HG02763 (cell line): Measurements from ENCODE around the gene PDZRN4.

ENCODE experiments used
- ATAC-seq: cut with Tn5 transposase; IDR thresholded peaks from one replicate; pipeline ENCODE4 v1.9.1; 2021; ENCODE audit warnings: mild to moderate bottlenecking, moderate library complexity; ENCODE audit not compliant: unreplicated experiment

PDZRN4 gene

GRCh38 chr12:41497409-41497808 is 309.3 kb downstream of the PDZRN4 start:
- ATAC-seq, result no peak

GRCh38 chr12:41504976-41505375 is 316.9 kb downstream of the PDZRN4 start:
- no peak for ATAC-seq

DNA sequence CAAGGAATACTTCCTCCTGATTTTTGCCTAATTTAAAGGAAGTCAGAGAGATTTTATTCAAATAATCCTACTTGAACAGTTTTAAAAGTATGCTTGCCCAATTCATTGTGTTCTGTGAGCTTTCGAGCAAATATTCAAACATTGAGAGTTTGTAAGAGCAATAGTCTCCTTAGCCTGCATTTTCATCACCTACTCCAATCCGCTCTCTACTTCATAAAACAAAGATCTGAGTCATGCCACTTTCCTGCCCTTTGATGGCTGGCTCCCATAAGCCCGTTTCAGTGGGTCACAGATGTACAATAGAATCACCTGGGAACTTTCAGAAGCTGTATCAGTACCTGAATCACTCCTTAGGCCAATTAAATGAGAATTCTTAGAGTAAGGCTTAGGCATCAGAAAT is 319.2 kb downstream of the PDZRN4 start:
- no peak for ATAC-seq

GRCh38 chr12:41509271-41510055 is 321.3 kb downstream of the PDZRN4 start:
- ATAC-seq, result no peak

- no peak for ATAC-seq
Measured at GRCh38 chr12:41510470-41510869, 322.4 kb downstream of the PDZRN4 start.

- no peak for ATAC-seq
Measured at GRCh38 chr12:41511247-41511646, 323.1 kb downstream of the PDZRN4 start.

- ATAC-seq, result no peak
Measured at GRCh38 chr12:41512497-41512896, 324.4 kb downstream of the PDZRN4 start.

DNA sequence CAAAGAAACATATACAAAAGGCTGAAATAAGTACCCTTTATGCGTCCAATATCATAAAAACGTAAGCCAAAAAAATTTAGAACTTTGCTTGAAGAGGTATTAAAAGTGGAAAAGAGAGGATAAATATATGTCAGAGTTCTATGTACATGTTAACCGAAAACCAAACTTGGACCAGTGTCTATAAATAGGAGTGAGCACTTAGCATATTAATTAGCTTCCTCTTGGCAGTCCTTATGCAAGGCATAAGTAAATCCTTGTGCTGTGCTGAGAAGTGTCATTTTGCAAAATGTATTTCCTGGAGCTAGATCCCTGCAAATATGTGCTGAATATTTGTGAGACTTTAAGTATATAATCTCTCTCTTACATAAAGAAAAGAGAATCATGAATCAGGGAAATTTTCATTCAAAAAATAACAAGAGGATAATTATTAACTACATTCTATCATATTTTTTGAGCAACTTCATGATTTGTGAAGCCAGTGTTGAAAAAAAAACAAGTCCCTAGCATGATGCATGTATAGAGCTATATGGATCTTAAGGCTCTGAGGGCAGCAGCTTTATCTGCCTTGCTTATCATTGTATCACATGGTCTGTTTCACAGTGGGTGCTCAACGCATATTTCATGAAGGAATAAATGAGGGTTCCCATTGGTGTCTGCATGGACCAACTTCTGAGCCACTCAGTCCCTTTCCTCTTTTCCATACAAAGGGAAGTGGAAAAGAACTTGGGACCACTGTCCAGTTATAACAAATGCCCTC is 326.1 kb downstream of the PDZRN4 start:
- ATAC-seq, result no peak

GRCh38 chr12:41514907-41515306 is 326.8 kb downstream of the PDZRN4 start:
- ATAC-seq, result no peak

DNA sequence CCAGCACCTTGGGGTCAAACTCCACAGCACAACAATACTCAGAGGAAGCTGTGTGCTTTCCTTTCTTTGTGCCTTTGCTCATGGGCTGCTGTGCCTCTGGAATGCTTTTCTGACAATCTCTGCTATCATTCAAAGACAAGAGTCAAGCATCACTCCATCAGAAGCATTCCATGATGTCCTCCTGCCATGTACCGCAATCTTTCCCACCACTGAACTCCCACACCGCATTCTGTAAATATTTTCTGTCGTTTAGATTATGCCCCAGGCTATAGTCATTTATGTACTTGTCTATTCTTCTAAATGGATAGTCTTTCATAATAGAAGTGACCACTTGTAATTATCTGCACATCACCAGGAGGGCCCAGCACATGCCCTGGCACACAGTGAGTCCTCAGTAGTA is 327.8 kb downstream of the PDZRN4 start:
- no peak for ATAC-seq

- ATAC-seq, result no peak
Measured at GRCh38 chr12:41520869-41521268, 332.7 kb downstream of the PDZRN4 start.

DNA sequence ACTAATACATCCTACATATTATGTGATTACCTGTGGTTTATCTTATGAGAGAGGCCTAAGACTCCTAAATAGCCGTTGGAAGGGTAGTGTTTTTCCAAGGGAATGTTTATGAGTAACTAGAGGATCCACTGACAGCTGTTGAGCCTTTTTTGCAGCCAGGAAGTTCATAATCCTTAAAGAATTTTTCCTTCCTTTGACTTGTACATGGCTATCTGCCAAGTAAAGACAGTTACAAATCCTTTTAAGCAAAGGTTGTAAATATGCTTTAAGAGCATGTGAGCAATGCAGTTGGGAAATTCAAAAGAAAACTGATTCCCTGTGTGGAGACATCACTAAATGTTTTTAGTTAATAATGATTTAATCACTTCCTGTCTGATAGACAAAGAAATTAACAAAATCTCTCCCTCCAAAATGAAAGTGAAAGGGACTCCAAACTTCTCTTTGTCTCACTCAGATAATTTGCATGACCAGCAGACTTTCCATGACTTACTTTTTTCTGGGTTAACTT is 333.8 kb downstream of the PDZRN4 start:
- ATAC-seq, result peak; percentile 65

GRCh38 chr12:41527062-41527461 is 338.9 kb downstream of the PDZRN4 start:
- ATAC-seq, result no peak

- ATAC-seq, result no peak
Measured at GRCh38 chr12:41527534-41528116, 339.5 kb downstream of the PDZRN4 start.

DNA sequence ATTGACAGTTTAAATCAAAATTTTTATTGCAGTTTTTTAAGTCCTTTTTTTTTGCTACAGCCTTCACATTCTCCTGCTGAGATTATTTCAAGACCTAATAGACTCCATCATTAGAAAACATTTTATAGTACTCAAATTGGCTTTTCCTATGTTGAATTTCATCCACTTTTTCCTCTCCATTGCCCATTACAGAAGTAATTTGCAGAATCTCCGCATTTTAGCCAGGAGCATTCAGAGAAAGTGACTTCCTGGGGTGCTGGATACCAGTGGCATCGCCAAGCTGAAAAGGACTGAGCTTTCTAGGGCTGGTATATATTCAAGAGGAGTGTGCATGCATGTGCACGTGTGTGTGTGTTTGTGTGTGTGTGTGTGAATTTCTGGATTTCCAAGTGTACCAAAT is 340.8 kb downstream of the PDZRN4 start:
- ATAC-seq, result no peak

DNA sequence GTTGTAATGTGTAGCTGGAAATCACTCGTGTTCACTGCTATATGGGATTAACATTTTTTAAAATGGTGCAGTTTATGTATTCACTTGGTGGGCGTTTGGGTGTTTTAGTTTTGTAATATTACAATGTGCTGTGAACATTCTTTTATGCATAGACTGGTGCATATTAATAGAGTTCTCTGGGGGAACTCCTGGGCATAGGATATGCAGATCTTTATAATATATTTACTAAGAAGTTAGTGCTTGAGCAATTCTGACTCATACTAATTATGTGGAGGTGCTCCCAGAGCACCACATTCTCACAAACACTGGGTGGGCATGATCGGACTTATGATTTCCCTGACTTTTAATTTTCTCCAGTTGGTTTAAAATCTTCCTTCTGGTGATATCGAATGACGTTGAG is 342.3 kb downstream of the PDZRN4 start:
- no peak for ATAC-seq

GRCh38 chr12:41531147-41531829 is 343.2 kb downstream of the PDZRN4 start:
- ATAC-seq, result no peak

DNA sequence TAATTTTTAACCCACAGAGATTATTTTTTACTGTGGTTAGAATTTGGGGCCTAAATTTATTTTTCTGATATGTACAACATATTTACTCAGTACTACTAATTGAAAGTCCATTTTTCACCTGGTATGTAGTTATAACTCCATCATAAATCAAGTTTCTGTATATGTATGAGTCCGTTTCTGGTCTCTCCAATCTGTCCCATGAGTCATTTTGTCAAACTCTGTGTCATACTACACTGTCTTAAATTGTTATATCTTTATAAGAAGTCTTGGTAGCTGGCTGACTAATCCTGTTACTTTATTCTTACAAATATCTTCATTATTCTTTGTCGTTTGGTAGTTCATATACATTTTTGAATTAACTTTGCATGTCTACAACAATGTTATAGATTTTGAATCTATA is 344.0 kb downstream of the PDZRN4 start:
- no peak for ATAC-seq

- no peak for ATAC-seq
Measured at GRCh38 chr12:41536813-41537490, 348.8 kb downstream of the PDZRN4 start.

DNA sequence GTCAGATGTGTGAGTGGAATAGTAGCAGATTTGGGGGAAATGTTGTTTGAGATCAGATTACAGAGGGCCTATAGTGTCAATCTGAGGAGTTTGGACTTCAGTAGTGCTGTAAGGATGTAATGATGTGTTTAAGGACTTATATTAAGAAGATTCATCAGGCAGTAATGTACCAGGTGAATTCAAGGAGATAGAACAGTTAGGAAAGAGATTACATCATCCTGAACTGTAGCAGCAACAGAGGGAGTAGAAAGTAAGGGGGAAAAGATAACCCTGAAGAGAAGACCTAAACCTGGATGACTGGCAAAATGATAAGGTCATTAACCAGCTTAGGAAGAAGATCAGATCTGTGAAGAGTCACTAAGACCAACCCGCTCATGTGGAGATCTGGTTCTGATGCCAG is 349.4 kb downstream of the PDZRN4 start:
- no peak for ATAC-seq

GRCh38 chr12:41545761-41546160 is 357.6 kb downstream of the PDZRN4 start:
- ATAC-seq, result no peak
